Measurements from ENCODE around the gene IQCB1. TPM values are rescaled to one million over a fixed set of nuclear protein-coding genes. Genes with fewer than 3 reads are reported as not detected.
"Not testable (repeated sequence)": the region's sequence is repeated elsewhere in the genome, so short reads cannot be mapped to it uniquely, and the experiment has no call there.

The IQCB1 gene
- total RNA-seq, 2 donors from 2014 or later = 10.8 to 12.5 TPM

- intact Hi-C loops (cut with DNase I) = no loop called here
- Histone ChIP-seq H3K4me1 (no peaks in the 10 kb centered on the region), H3K9me3 (no peaks in the 10 kb centered on the region), H3K4me3 (no peak overlapping the region), H3K9ac (ENCODE audit: low read depth in 2 of 2, low read length in 2 of 2) (no peak overlapping the region), H3K27me3 (no peaks in the 10 kb centered on the region), H3K27ac (no peak overlapping the region), H3K36me3 (no peaks in the 10 kb centered on the region)
- TF ChIP-seq CTCF (IDR thresholded peaks at IDR 0.05) = no peak
- no peak for DNase-seq
Measured at GRCh38 chr3:121793078-121793477, 41.8 kb downstream of the IQCB1 start.

- no peak overlapping the region for H3K9ac ChIP-seq (ENCODE audit: low read depth in 2 of 2, low read length in 2 of 2)
- H3K36me3 ChIP-seq = no peaks in the 10 kb centered on the region
- no peaks in the 10 kb centered on the region for H3K27me3 ChIP-seq
- intact Hi-C loops (cut with DNase I) = no loop called here
- no peak for TF ChIP-seq CTCF (IDR thresholded peaks at IDR 0.05)
- no peak overlapping the region for H3K4me3 ChIP-seq
- no peaks in the 10 kb centered on the region for H3K9me3 ChIP-seq
- no peak for DNase-seq
- no peak overlapping the region for H3K27ac ChIP-seq
- no peaks in the 10 kb centered on the region for H3K4me1 ChIP-seq
Measured at GRCh38 chr3:121786485-121786884, 48.4 kb downstream of the IQCB1 start.

- not testable (repeated sequence) for H3K36me3 ChIP-seq
Measured at GRCh38 chr3:121782784-121783183, 52.1 kb downstream of the IQCB1 start.

GRCh38 chr3:121781611-121782010, 53.2 kb downstream of the IQCB1 start:
- H3K9ac ChIP-seq (ENCODE audit: low read depth in 2 of 2, low read length in 2 of 2) = no peak overlapping the region
- H3K36me3 ChIP-seq = no peaks in the 10 kb centered on the region
- no peak overlapping the region for H3K4me3 ChIP-seq
- intact Hi-C loops (cut with DNase I) = no loop called here
- no peak overlapping the region for H3K27ac ChIP-seq
- no peaks in the 10 kb centered on the region for H3K4me1 ChIP-seq
- no peaks in the 10 kb centered on the region for H3K27me3 ChIP-seq
- DNase-seq = no peak
- TF ChIP-seq CTCF (IDR thresholded peaks at IDR 0.05) = no peak
- H3K9me3 ChIP-seq = no peaks in the 10 kb centered on the region

More at GRCh38 chr3:121782784-121783183, 52.1 kb downstream of the IQCB1 start:
- H3K4me1 ChIP-seq; H3K27me3 ChIP-seq; H3K9ac ChIP-seq (ENCODE audit: low read depth in 2 of 2, low read length in 2 of 2); H3K9me3 ChIP-seq; intact Hi-C loops (cut with DNase I); H3K27ac ChIP-seq; H3K4me3 ChIP-seq; DNase-seq: not testable (repeated sequence)

GRCh38 chr3:121775095-121775494, 59.8 kb downstream of the IQCB1 start:
- H3K9me3 ChIP-seq; intact Hi-C loops (cut with DNase I); H3K27ac ChIP-seq; H3K4me3 ChIP-seq; DNase-seq; H3K9ac ChIP-seq (ENCODE audit: low read depth in 2 of 2, low read length in 2 of 2); H3K27me3 ChIP-seq; H3K4me1 ChIP-seq: not testable (repeated sequence)
- H3K36me3 ChIP-seq = peaks cover 12% of the 10 kb centered on the region

- H3K4me1 ChIP-seq = no peaks in the 10 kb centered on the region
- H3K9ac ChIP-seq (ENCODE audit: low read depth in 2 of 2, low read length in 2 of 2) = no peak overlapping the region
- peaks cover 15% of the 10 kb centered on the region for H3K36me3 ChIP-seq
- H3K4me3 ChIP-seq = no peak overlapping the region
- no peaks in the 10 kb centered on the region for H3K9me3 ChIP-seq
- no peak for DNase-seq
- H3K27me3 ChIP-seq = no peaks in the 10 kb centered on the region
- no peak overlapping the region for H3K27ac ChIP-seq
- intact Hi-C loops (cut with DNase I) = no loop called here
- no peak for TF ChIP-seq CTCF (IDR thresholded peaks at IDR 0.05)
Measured at GRCh38 chr3:121769246-121769645, 65.6 kb downstream of the IQCB1 start.

- Histone ChIP-seq H3K36me3 (peaks cover 15% of the 10 kb centered on the region), H3K9me3 (no peaks in the 10 kb centered on the region), H3K27ac (no peak overlapping the region), H3K27me3 (no peaks in the 10 kb centered on the region), H3K4me1 (no peaks in the 10 kb centered on the region), H3K4me3 (no peak overlapping the region), H3K9ac (ENCODE audit: low read depth in 2 of 2, low read length in 2 of 2) (no peak overlapping the region)
- no peak for DNase-seq
- no peak for TF ChIP-seq CTCF (IDR thresholded peaks at IDR 0.05)
- intact Hi-C loops (cut with DNase I) = no loop called here
Measured at GRCh38 chr3:121768452-121768851, 66.4 kb downstream of the IQCB1 start.
